GM04504 (cell line): ENCODE measurements around the gene SHISAL1.

ENCODE experiments used
- DNase-seq: peaks from one replicate; pipeline ENCODE4 v3.0.0-alpha.2; 2012; ENCODE audit warnings: low read depth

Gene SHISAL1

DNA sequence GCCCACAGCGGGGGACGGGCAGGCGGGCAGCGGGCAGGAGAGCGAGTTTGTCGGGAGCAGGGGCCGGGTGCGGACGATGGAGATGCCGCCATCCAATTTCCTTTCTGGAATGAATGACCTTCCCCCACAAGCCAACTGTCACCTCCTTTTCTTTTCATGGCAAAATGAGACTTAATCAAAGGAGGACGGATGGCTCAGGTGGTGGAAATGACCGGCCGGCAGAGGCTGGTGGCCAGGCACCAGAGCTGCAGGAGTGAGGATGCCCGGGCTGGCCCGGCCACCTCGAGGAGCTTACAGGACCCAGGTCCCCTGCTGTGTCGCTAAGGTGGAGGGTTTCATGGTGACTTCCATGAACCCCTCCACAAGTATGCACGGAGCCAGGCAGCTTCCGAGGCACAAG lies 11.7 kb downstream of the SHISAL1 start:
- no peak for DNase-seq

DNA sequence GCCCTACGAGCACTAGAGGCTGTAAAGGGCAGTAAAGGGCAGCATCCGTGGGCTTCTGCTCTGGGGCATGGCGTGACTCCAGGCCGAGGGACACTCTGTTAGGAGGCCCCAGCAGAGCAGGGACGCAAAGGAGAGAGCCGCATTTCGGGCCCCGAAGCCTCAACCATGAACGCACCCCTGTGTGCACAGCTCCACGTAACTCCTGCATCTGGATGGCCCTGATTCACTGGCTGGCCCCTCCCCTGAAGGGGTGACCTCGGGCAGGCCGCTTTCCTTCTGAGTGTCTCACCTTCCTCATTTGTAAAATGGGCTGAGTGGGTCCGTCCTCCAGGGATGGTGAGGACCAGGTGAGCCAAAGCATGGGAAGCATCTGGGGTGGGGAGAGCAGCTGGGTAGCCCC lies 13.6 kb downstream of the SHISAL1 start:
- DNase-seq = no peak

DNA sequence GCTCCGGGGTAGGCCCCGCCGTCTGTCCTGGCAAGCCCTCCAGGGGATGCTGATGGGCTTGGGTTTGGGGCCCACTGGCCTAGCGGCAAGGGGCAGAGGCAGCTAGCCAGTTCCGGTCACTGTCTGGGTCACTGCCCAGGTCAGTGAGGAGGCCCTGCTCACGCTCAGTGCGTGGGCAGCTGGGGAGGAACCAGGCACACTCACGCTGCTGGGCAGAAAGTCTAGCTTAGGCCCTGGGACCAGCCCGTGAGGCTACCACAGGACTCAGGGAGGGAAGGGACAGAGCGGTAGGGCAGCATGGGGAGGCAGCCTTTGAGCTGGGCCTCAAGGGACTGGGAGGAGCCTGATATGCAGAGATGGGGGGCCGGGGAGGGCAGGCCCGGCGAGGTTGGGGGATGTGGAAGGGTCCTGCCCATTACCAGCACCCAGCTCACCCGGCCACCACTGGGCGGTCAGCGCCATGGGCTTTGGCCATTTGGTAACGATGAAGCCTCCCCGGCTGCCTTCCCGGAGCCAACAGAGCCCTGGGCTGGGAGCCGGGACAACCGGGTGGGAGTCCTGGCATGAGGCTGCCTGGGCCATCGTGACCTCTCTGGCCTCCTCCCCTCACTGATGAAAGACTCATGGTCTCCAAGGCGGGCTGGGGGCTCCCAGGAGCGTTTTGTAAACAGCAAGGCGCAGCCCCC lies 14.2 kb downstream of the SHISAL1 start:
- DNase-seq = no peak

DNA sequence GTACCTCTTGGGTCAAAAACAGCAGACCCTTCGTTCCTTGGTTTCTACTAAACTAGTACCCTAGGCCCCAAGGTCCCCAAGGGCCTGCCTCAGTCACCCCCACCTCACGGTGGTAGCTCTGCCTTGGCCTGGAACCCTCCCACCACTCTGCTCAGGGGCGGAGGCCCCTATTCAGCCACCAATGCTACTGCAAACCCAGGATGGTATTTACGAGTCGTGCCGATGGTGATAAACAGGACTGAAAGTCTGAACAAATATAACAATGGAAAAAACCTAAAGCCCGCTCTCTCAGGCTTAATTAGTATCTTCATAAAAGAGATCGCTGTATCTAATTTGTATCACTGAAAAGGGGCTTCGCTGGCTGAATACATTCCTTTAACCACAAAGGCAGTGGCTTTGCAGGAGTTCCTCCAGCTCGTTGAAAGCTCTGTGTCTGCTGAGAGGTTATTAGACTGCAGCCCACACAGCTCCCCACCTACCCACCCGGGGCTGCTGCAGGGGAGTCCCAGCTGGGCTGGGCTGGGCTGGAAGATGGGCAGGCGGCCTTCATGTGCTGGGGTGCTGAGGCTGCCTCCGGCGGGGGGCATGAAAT lies 15.2 kb downstream of the SHISAL1 start:
- no peak for DNase-seq

DNA sequence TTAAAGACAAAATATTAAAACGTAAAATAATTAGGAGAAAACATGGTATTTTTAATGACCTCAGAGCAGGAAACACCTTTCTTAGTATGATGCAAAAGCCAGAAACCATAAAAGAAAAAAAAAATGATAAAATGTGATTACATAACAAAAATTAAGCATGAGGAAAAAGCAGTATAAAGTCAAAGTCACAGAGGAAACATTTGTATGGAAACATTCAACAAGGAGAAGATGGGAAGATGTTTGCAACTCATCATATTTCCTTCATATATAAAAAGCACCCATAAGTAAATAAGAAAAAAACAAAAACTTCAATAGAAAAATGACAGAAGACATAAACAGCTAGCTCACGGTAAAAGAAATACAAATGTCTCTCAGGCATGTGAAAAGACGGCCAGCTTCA lies 17.3 kb downstream of the SHISAL1 start:
- DNase-seq = no peak

DNA sequence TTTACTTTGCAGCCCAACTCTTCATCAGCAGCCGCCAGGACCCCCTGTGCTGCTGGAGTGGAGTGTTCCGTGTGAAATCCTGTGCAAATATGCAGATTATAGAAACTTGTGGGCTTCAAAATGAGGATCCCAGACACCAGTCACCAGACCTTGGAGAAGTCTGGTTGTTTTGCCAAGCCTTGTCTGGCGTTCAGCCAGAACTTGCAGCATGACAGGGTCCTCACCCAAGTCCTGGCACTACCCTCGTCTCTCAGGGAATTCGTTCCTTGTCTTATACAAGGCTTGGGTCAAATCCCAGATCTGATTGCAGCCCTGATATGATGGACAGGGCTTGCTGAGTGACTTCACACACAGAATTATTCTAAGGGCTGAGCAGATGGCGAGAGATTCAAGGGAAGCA lies 18.9 kb downstream of the SHISAL1 start:
- no peak for DNase-seq

DNA sequence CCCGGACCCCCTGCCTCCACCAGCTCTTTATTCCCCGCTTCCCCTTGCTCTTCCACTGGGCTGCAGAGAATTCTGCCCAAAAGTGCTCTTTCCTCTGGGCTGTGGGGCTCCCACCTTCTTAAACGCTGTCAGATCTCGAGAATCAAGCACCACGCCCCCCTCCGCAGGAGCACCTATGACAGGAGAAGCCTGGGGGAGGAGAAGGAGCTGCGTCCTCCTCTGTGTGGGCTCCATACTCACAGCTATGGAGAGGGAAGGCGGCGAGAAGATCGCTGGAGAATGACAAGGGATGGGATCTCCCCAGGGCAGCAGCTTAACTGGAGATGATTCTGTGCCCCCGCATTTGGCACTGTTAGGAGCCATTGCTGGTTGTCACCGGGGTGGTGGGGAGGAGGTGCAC lies 19.7 kb downstream of the SHISAL1 start:
- DNase-seq = no peak

DNA sequence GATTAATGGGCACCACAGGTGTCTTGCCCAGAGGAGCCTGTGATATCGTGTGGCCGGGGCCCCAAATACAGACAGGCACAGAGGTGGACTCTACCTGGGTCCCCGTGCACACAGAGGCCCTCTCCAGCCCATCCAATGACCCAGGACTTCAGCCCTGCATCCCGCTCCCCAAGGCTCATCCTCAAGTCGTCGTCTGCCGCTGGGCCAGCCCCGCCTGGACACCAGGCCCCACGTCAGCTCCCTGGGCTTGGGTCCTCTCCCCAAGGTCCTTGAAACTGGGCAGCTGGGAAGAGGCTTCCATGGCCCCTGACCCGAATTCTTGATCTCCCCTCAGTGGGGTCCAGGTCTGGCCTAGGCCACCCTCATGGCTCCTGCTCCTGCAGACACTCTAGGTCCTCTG lies 20.2 kb downstream of the SHISAL1 start:
- no peak for DNase-seq

DNA sequence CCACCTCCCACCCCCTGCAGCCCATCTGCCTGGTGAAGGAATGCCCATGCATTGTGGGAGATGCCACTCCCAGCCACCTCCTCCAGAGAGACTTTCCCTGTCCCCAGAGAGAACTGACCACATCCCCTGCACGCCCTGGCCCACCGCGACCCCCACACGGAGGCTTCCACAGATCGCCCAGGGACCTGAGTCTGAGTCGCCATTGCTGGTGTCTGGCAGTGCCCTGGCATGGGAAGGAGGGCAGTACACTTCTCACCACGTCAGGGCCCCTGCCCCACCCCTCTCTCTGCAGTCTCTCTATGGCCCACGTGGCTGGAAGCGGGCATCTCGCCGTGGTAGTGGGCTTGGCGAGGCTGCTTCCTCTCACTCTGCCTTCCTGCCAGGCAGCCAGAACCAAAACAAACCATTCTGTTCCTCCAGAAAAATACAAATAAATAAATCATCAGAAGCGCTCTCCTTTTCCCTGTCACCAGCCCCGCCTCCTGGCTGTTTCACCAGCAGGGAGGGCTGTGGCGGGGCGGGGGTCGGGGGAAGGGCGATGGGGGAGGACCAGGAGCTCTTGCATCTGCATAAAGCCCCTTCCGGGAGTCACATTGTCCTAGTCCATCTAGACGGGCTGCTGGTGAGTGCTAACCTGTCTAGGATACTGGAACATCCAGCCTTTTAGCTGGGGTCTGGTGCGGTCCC lies 20.9 kb downstream of the SHISAL1 start:
- no peak for DNase-seq

DNA sequence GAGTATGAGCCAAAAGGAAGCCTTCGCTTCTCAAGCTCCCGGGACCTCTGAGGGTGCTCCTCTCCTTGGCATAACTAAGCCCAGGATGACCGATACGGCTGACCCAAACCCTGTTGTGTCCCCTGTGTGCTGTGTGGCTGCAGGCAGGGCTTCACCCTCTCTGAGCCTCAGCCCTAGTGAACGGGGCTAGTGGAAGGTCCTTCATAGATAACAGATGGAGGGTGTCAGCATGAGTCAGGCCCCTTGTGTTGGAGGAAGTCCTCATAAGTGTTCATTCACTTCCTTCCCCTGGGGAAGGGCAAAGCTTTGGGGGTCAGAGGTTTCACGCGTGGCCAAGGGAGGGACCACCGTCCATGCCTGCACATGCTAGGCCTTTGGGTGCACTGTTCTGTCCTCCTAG lies 21.5 kb downstream of the SHISAL1 start:
- DNase-seq = no peak

DNA sequence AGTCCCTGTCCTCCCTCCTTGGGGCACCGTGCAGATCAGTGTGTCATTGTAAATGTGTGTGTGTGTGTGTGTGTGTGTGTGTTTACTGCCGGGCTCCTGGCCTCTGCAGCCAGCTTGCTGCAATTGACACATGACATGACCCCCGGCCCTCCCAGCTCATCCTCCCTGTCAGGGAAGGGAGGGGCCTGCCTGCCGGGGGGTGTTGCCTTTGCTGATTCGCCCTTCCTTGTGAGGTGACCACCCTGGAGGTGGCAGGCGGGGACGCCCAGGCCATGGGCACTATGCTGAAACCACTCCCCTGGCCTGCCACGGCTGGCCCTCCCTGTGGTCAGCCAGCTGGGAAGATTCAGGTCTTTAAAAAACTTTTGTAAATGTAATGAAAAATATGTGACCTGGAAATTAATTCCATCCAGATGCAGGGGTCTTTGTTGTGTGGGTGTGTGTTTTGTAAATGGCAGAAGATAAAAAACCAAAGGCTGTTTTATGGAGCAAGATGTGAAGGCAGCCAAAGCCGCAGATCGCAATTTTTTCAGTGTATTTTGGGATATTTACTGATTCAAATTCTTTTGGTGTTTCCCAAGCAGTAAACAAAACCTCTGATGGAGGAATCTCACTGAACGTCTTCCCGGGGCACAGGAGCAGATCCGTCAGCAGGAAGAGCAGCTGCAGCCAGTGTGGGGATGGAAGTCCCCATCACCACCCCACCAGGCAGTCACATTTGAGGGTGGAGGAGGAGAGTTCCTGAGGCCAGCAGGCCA lies 23.2 kb downstream of the SHISAL1 start:
- DNase-seq = peak; percentile 57

DNA sequence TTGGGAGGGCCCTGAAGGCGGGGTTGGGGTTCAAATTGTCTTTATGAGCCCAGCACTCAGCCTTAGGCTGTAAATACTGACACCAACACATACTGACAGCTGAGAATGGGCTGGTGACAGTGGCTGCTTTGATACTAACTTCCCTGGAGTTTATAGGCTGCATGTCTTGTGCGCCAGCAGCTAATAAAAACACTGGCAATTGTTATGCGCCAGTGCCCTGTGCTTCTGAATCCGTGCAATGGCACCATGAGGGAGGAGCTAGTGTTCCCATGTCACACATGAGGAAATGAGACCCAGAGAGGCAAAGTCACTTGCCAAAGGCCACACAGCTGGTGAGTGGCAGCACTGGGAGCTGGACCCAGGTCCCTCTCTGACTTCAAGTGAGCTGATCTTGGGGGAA lies 23.8 kb downstream of the SHISAL1 start:
- no peak for DNase-seq

DNA sequence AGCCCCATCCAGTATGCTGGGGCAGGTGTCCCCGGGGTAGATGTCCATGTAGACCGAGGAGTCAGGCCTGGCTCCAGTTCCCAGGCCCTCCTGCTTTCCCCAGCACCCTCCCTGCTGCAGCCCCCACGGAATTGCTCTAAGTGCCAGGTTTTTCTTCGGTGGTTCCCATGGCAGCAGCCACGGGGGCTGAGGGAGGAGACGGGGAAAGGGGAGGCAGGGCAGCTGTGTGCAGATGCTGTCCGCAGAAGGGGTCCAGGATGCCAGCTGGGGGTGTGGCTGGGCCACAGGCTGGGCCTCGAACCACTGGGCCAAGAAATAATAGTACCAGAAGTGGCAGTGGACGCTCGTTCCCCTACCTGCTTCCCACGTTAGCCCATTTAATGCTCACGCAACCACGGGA lies 25.0 kb downstream of the SHISAL1 start:
- DNase-seq = no peak

DNA sequence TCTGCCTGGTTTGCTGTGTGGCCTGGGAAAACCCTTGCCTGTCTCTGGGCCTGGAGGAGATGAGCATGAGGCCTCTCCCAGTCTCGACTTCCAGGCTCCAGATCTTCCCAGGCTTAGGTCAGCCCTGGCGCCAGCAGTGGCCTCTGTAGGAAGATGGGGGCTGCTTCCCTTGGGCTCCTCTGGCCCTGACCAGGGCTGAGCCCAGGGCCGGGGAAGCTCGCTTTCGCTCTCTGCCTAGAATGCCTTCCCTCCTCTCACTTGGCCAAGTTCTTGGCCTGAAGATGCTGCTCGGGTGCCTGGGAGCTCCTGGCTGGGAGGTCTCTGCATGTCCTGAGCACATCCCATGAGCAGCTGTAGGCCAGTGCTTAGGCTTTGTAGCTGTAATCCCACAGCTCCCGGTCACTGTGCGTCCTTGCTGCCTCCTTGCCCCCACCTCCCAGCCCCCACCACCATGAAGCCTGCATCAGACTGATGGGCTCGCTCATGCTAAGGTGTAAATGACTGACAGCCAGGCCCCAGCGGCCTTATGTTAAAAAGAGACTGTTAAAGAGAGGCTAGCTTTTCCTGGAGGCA lies 25.5 kb downstream of the SHISAL1 start:
- DNase-seq = no peak

DNA sequence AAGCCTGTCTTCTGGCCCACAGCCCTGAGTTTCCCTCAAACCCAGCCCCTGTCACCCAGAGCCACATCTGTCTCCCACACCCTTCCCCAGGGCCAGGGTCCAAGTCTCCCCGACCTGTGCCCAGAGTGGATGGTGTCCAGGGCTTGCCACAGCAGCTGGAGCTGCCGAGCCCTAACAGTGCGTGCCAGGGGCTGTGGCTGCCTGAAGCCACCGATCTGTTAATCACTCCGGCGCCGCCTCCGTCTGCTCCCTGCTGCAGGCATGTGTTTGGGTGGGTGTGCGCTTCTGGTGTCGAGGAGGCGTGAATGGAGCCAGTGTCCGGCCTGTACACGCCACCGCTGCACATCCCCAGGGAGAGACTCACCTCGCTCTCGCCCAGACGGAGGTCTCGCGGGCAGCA lies 26.1 kb downstream of the SHISAL1 start:
- no peak for DNase-seq

DNA sequence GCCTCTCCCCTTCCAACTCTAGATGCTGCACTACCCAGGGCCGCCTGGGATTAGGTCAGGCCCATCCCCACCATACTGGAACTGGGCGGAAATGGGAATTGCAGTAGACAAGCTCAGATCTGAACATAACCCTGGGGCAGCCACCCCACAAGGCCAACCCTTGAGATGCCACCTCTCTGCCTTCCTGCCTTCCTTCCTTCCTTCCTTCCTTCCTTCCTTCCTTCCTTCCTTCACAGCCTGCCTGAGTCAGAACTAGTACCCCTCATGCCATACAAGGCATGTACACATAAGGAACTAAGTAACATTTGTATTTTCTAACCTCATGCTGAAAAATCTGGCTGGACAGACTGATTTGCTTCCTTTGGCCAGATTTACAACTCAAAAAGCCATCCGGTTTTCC lies 28.0 kb downstream of the SHISAL1 start:
- no peak for DNase-seq

DNA sequence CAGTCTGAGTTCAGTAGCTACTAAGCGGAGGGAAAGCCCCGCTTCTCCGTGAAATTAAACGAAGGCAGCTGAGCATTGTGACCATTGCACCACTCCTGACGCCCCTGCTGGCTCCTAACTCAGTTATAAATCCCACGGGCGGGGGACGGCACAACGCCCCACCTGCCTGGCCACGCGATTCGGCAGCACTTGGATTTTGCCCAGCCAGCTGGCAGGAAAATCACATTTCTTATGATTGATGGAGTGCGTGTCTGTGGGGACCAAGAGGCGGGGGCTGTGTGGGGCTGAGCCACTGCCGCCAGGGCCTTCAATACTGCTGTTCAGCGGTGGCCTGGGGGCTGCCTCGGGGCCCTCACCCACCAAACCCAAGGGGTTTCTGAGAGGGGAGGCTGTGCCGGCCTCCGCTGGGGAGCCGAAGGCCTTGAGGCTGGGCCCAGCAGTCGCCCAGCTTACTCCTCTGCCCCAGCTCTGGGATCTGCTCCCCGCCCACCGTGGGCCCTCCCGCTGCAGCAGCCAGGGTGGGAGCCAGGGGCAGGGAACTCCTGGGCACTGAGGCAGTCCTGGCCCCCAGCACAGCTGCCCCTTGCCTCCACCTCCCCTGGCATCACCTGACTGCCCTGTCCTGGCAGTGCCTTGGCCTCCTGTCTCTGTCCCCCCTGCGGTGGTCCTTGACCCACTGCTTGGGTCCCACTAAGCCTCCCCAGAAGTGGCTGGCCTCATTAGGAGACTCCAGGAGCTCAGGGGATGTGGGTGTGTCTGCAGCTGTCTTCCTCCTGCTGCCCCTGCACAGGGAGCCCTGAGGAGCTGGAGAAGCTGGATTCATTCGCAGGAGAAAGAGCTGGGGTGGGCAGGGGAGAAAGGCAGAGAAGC lies 30.7 kb downstream of the SHISAL1 start:
- no peak for DNase-seq

DNA sequence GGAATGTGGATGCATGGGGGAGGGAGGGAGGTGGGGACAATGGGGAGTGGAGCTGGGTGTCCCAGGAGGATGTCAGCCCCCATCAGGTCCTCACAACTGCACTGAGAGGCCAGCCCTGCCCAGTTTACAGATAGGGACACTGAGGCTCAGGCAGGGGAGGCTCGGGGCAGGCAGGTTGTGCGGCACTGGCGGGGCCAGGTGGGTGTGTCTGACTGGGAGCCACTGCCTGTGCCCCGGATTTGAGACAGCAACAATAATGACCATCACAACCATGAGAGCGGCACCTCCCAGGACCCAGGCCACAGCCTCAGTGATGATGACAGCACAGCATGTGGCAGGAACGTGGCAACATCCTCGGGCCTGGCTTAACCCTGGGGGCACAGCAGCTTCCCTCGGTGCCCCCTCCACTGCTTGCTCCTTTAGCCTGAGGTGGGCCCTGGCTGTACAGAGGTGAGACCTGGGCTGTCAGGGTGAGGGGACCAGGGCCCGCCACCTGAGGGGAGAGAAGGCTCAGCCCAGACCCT lies 32.0 kb downstream of the SHISAL1 start:
- no peak for DNase-seq

DNA sequence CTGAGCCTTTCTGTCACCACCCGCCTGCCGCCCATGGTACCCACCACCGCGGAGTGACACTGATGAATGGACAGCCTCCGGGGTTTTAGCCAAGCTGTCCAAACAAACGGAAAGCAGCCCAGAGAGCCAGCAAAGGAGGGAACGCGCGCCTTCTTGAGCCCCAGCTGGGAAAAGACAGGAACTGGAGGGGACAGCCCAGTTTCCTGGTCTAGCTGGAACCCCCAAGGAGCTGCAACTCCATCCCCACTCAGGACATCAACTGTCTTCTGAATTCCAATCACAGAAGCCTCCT lies 33.7 kb downstream of the SHISAL1 start:
- DNase-seq = no peak

DNA sequence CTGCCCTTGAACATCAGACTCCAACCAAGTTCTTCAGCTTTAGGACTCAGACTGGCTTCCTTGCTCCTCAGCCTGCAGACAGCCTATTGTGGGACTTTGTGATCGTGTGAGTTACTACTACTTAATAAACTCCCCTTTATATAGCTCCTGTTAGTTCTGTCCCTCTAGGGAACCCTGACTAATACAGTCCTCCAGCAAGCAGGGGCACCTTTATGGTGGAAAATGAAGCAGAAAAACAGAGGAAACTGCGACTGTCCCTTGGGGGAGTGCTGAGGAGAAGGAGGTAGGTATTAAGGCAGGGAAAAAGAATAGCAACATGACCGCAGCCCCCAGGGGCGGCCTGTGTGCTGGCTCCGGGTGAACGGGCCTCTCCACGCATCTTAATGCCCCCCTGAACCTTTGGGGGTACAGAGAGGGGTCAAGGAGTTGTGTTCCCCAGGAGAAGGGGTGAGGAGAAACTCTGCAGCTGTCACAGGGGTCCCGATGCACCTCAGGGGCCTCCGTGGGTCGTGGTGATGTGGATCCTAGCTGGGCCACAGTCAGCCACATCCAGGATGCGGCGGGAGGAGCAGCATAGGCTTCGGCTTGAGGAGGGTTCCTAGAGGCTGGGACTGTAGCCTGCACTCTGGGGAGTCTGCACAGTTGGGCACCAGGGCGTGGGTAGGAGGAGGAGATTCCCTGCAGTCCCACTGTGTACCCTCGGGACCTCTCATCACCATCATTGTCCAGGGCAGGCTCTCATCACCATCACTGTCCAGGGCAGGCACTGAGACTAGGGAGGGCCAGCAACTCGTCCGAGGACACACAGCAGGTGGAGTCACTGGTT lies 34.3 kb downstream of the SHISAL1 start:
- no peak for DNase-seq
